Ascending aorta (tissue), 2 donors: Measurements from ENCODE around the gene WDR46. TPM values are rescaled to one million over a fixed set of nuclear protein-coding genes. Genes with fewer than 3 reads are reported as not detected.

Experiments
- DNase-seq, 2 donors: peaks; one replicate each; pipeline ENCODE4 v3.0.0-alpha.2; 2019; ENCODE audit warnings: low spot score in 2 of 2
- H3K27ac ChIP-seq, 2 donors: fragments of 200-600 bp; sonication (generic); one replicate each; pipeline ENCODE4 v1.5.1; 2016 to 2017; ENCODE audit warnings: mild to moderate bottlenecking in 1 of 2
- H3K27me3 ChIP-seq: fragments of 200-600 bp; sonication (generic); one replicate; pipeline ENCODE4 v1.5.1; 2017
- H3K36me3 ChIP-seq, 2 donors: fragments of 200-600 bp; sonication (generic); one replicate each; pipeline ENCODE4 v1.5.1; 2016
- H3K4me1 ChIP-seq, 2 donors: fragments of 200-600 bp; sonication (generic); one replicate each; pipeline ENCODE4 v1.5.1; 2016 to 2017; ENCODE audit warnings: mild to moderate bottlenecking in 1 of 2
- H3K4me3 ChIP-seq, 2 donors: fragments of 200-600 bp; sonication (generic); one replicate each; pipeline ENCODE4 v1.5.1; 2016 to 2017; ENCODE audit warnings: mild to moderate bottlenecking in 1 of 2
- H3K9me3 ChIP-seq, 2 donors: fragments of 200-600 bp; sonication (generic); one replicate each; pipeline ENCODE4 v1.5.1; 2016
- CTCF ChIP-seq, 3 experiments: fragments of 200-600 bp in 2 of 3; fragments of 450-650 bp in 1 of 3; sonication (generic) in 2 of 3; IDR thresholded peaks; one replicate each; pipeline ENCODE4 v1.5.1; 2016 to 2019; ENCODE audit warnings: antibody characterized with exemption in 3 of 3, mild to moderate bottlenecking in 1 of 3, moderate library complexity in 1 of 3
- intact Hi-C: fragments of 100-400 bp; cut with DNase I; formaldehyde crosslinking; loops from one replicate; pipeline ENCODE4 v1.15.1; 2023
- total RNA-seq: library from RNA; depleted of rRNA; stranded (reverse); fragments of >200 nt; gene quantifications from one replicate; pipeline ENCODE4 v1.1.0, GENCODE V29; 2016

WDR46 gene
- total RNA-seq, 1 donor from 2014 or later = 70.6 TPM

DNA sequence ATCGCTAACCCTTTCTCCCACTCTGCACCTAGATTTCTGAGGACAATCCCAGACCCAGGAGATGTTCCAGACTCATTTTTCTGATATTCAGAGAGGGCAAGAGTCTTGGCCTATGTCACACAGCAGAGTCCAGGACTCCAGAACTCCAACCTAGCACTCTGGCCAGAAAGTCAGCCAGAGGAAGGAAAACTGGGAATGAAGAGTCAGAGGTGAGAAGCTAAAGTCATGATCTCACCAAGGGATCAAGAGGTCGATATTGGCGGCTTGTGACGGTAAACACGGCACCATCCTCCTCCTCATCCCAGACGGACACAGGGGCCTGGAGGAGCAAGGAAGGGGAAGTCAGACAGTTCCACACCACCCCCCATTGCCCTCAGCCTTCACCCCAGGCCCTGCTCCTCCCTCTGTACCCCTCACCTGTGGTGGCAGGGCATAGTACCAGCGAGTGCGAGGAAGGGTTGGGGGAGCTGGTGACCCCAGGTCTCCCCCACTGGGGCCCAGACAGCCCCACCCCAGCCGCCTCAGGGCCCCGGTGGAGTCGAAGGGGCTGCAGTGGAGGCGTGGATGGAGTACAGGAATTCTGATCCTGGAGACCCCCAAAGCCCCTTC is 7.9 kb upstream of the WDR46 start:
- Histone ChIP-seq H3K4me3 (peak overlapping the region; percentile 96 to 97), H3K36me3 (peaks cover 34 to 47% of the 10 kb centered on the region in 2 donors), H3K27me3 (no peaks in the 10 kb centered on the region), H3K27ac (peak overlapping the region; percentile 97 to 98), H3K9me3 (no peaks in the 10 kb centered on the region), H3K4me1 (peaks cover 7 to 18% of the 10 kb centered on the region in 2 donors)
- DNase-seq = no peak
- TF ChIP-seq CTCF (IDR thresholded peaks at IDR 0.05) = no peak
- intact Hi-C loops = loop anchor here (5.0 kb wide), 1 partner anchor 130 kb away; no protein-coding TSS in a partner anchor

- DNase-seq = no peak
- no peaks in the 10 kb centered on the region for H3K27me3 ChIP-seq
- H3K4me3 ChIP-seq = no peak overlapping the region
- H3K27ac ChIP-seq = no peak overlapping the region
- no peaks in the 10 kb centered on the region for H3K9me3 ChIP-seq
- H3K36me3 ChIP-seq = peaks cover 38 to 57% of the 10 kb centered on the region in 2 donors
- no peak for TF ChIP-seq CTCF (IDR thresholded peaks at IDR 0.05)
- intact Hi-C loops = loop anchor here (5.0 kb wide), 1 partner anchor 132 kb away; no protein-coding TSS in a partner anchor
- H3K4me1 ChIP-seq = peaks cover 7 to 18% of the 10 kb centered on the region in 2 donors
Measured at GRCh38 chr6:33295621-33296369, 6.8 kb upstream of the WDR46 start.

- intact Hi-C loops = no loop called here
- no peaks in the 10 kb centered on the region for H3K27me3 ChIP-seq
- peaks cover 38 to 57% of the 10 kb centered on the region in 2 donors for H3K36me3 ChIP-seq
- H3K27ac ChIP-seq = no peak overlapping the region
- DNase-seq = no peak
- no peak overlapping the region for H3K4me3 ChIP-seq
- TF ChIP-seq CTCF (IDR thresholded peaks at IDR 0.05) = no peak
- no peaks in the 10 kb centered on the region for H3K9me3 ChIP-seq
- peaks cover 10 to 18% of the 10 kb centered on the region in 2 donors for H3K4me1 ChIP-seq
Measured at GRCh38 chr6:33294086-33294823, 5.2 kb upstream of the WDR46 start.

DNA sequence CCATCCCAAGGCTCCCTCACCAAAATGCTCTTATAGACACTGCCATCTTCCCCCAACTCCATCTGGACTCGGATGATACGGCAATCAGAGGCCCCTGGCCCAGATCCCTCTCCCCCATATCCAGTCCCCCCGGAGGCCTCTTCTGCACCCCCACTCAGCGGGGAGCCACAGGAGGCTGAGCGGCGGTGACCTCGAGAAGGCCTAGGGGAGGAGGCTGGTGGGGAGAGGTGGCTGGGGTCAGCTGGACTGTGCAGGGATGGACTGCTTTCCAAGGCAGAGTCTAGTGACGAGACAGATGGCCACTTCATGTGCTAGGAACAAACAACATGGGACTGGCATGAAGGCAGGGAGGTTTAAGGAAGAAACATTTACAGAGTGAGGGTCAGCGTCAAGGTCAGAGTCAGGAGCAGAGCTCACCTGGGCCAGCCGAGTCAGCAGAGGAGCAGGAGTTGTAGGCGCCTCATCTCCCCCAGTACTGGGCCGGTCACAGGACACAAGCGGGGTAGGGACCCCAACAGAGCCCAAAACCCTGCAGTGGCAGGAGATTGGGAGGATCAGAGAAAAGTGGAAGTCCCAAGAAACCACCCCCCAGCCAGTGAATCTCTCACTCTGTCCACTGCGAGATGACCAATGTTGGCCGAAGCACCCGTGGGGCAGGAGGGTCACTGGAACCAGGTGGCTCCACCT is 4.1 kb upstream of the WDR46 start:
- peaks cover 38 to 57% of the 10 kb centered on the region in 2 donors for H3K36me3 ChIP-seq
- H3K4me3 ChIP-seq = no peak overlapping the region
- H3K27ac ChIP-seq = no peak overlapping the region
- TF ChIP-seq CTCF (IDR thresholded peaks at IDR 0.05) = no peak
- intact Hi-C loops = no loop called here
- no peak for DNase-seq
- no peaks in the 10 kb centered on the region for H3K27me3 ChIP-seq
- H3K9me3 ChIP-seq = no peaks in the 10 kb centered on the region
- peaks cover 10 to 22% of the 10 kb centered on the region in 2 donors for H3K4me1 ChIP-seq

DNA sequence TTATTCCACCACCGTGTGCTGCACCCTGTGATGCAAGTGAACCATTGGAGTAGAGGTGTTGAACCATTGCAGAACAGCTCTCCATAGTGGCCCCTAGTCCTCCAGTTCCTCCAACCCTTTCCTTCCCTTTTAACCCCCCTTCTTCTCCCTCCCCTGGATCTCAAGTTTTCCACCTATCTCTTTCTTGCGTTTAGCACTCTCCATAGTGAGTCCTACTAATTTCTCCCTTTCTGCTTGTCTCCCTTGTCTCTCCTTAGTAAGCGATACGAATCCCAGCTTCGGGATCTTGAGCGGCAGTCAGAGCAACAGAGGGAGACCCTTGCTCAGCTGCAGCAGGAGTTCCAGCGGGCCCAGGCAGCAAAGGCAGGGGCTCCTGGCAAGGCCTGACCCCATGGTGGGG is 1.4 kb upstream of the WDR46 start:
- DNase-seq = no peak
- H3K4me1 ChIP-seq = peaks cover 3 to 20% of the 10 kb centered on the region in 2 donors
- no peaks in the 10 kb centered on the region for H3K9me3 ChIP-seq
- intact Hi-C loops = no loop called here
- H3K4me3 ChIP-seq = peak overlapping the region; percentile 79 to 80
- no peak for TF ChIP-seq CTCF (IDR thresholded peaks at IDR 0.05)
- H3K36me3 ChIP-seq = peaks cover 42 to 64% of the 10 kb centered on the region in 2 donors
- H3K27ac ChIP-seq = no peak overlapping the region
- H3K27me3 ChIP-seq = no peaks in the 10 kb centered on the region
